Esophagus muscularis mucosa (tissue), 4 donors: ENCODE results near the gene ZNF578. TPM values are rescaled to one million over a fixed set of nuclear protein-coding genes. Genes with fewer than 3 reads are reported as not detected.

Source experiments
- DNase-seq: peaks from one replicate; pipeline ENCODE4 v3.0.0-alpha.2; 2017; ENCODE audit errors: extremely low spot score
- H3K27ac ChIP-seq, 4 donors: fragments of 200-600 bp; sonication (generic); replicated peaks in 1 of 4; 1 replicate in 3 of 4; 2 replicates in 1 of 4; pipeline ENCODE4 v1.5.1; 2016 to 2019; ENCODE audit warnings: mild to moderate bottlenecking in 1 of 4
- H3K27me3 ChIP-seq, 4 donors: fragments of 200-600 bp; sonication (generic); one replicate each; pipeline versions ENCODE4 v1.5.1 to v1.6.0; 2016 to 2019
- H3K36me3 ChIP-seq, 4 donors: fragments of 200-600 bp; sonication (generic); one replicate each; pipeline ENCODE4 v1.5.1; 2016 to 2019
- H3K4me1 ChIP-seq, 4 donors: fragments of 200-600 bp; sonication (generic); one replicate each; pipeline ENCODE4 v1.5.1; 2016 to 2019
- H3K4me3 ChIP-seq, 4 donors: fragments of 200-600 bp; sonication (generic); 1 replicate in 2 of 4; 2 replicates in 2 of 4; pipeline ENCODE4 v1.5.1; 2016 to 2019; ENCODE audit warnings: mild to moderate bottlenecking in 4 of 4, moderate library complexity in 1 of 4
- H3K9me3 ChIP-seq, 4 donors: fragments of 200-600 bp; sonication (generic); 1 replicate in 3 of 4; 2 replicates in 1 of 4; pipeline ENCODE4 v1.5.1; 2016 to 2019
- EP300 ChIP-seq: sonication (generic); formaldehyde crosslinking; IDR thresholded peaks from one replicate; pipeline ENCODE4 v1.6.1; 2017; ENCODE audit warnings: antibody characterized with exemption
- POLR2A ChIP-seq: fragments of 450-650 bp; IDR thresholded peaks from one replicate; pipeline ENCODE4 v1.6.1; 2017; ENCODE audit warnings: antibody characterized with exemption, moderate library complexity, mild to moderate bottlenecking, low read depth
- POLR2AphosphoS5 ChIP-seq, 2 donors: sonication (generic); formaldehyde crosslinking; IDR thresholded peaks; one replicate each; pipeline ENCODE4 v1.6.1; 2017; ENCODE audit warnings: antibody characterized with exemption in 2 of 2
- WGBS: methylation state at CpG from one replicate; pipeline ENCODE4 v1.1.5; 2018; 5-methylcytosine and 5-hydroxymethylcytosine counted together
- intact Hi-C: fragments of 100-400 bp; cut with DNase I; formaldehyde crosslinking; loops from one replicate; pipeline ENCODE4 v1.15.1; 2023
- total RNA-seq, 4 donors: library from RNA; depleted of rRNA; stranded (reverse); fragments of >200 nt; gene quantifications; one replicate each; pipeline versions ENCODE4 v1.1.0 to v1.2.1, GENCODE V29; 2016
- TF ChIP-seq, protein P1 (sequence below), 3 experiments: fragments of 200-600 bp in 2 of 3; fragments of 450-650 bp in 1 of 3; sonication (generic) in 2 of 3; IDR thresholded peaks; one replicate each; pipeline ENCODE4 v1.5.1; 2017 to 2019; ENCODE audit warnings: antibody characterized with exemption in 3 of 3, mild to moderate bottlenecking in 2 of 3, moderate library complexity in 1 of 3

Gene ZNF578
- total RNA-seq = 1 to 10 TPM; 1.4 to 4.2 (median 3.2) TPM

DNA sequence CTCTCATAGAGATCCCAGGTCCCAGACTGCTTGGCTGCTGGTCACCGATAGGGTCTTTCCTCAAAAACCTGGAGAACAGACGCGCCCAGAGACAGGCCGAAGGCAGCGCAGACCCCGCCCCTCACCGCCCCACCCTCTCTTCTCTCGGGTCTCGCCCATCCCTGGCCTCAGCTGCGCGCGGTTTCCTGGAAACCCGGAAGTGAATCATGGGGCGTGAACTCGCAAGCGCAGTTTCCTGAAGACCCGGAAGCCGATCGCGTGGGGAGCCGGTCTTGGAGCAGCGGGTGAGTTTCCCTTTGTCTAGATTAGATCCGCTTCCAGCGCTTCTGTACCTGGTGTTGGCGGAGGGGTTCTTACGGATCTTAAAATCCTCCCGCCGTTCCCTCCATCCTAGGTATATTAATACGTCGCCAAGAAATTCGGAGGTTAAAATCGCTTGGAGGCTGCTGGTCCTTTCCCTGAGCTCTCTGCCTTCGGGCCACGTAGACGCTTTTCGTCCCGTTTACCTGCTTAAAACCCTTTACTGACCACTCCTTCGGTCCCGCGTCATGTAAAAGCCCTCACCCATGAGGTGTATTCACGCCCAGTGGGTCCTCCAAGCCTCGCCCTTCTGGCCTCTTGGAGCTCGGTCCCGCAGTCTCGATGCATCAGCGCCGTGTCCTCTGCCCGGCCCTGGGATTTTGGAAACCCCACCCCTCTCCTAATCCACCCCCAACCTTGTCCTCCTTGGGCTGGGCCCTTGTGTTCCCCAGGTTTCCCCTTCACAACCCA lies at the start of gene ZNF578:
Gene ZNF578, plus strand, starts transcription at position 230 of the 771 bp plus-strand sequence. CDS start 48,293 bp downstream, outside the sequence.
- Histone ChIP-seq H3K4me3 (peak within 1 kb of the TSS; percentile 64 to 70 (median 68)), H3K4me1 (peaks cover 4 to 8% (median 7%) of the 10 kb centered on the region in 4 donors), H3K27ac (peak within 1 kb of the TSS in 1 of 4 donors; percentile 60), H3K9me3 (peaks cover 0 to 93% (median 73%) of the 10 kb centered on the region in 4 donors), H3K36me3 (peaks cover 23 to 31% (median 26%) of the 10 kb centered on the region in 4 donors), H3K27me3 (peaks cover 0 to 8% (median 0%) of the 10 kb centered on the region in 4 donors)
- 3% methylated on average over 46 of the region's 48 CpGs for WGBS
- intact Hi-C loops = no loop called here
- peak; percentile 93 for DNase-seq
- no peak for TF ChIP-seq EP300
- TF ChIP-seq POLR2AphosphoS5 (IDR thresholded peaks at IDR 0.05) = peak; percentile 41 to 71
- TF ChIP-seq, protein P1, sequence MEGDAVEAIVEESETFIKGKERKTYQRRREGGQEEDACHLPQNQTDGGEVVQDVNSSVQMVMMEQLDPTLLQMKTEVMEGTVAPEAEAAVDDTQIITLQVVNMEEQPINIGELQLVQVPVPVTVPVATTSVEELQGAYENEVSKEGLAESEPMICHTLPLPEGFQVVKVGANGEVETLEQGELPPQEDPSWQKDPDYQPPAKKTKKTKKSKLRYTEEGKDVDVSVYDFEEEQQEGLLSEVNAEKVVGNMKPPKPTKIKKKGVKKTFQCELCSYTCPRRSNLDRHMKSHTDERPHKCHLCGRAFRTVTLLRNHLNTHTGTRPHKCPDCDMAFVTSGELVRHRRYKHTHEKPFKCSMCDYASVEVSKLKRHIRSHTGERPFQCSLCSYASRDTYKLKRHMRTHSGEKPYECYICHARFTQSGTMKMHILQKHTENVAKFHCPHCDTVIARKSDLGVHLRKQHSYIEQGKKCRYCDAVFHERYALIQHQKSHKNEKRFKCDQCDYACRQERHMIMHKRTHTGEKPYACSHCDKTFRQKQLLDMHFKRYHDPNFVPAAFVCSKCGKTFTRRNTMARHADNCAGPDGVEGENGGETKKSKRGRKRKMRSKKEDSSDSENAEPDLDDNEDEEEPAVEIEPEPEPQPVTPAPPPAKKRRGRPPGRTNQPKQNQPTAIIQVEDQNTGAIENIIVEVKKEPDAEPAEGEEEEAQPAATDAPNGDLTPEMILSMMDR (IDR thresholded peaks at IDR 0.05) = no peak

DNA sequence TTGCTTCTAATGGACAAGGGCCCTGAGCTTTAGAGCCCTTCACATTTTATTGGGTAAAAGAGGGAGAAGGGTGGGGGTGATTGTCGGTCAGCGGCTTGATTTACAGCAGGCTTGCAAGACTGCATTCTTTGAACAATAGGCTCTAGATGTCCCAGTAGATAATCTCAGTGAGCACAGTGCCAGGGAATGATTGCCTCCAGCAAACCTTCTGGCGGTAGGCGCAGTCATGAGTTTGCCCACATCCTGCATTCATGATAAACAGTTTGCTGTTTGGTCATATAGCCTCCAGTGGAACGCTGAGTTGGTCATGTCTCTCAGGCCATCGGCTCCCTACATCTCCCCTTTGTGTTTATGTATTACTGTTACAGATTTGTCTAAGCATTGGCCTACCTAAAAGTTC lies 43.1 kb upstream of the ZNF578 start:
- peaks cover 12 to 89% (median 84%) of the 10 kb centered on the region in 4 donors for H3K9me3 ChIP-seq

DNA sequence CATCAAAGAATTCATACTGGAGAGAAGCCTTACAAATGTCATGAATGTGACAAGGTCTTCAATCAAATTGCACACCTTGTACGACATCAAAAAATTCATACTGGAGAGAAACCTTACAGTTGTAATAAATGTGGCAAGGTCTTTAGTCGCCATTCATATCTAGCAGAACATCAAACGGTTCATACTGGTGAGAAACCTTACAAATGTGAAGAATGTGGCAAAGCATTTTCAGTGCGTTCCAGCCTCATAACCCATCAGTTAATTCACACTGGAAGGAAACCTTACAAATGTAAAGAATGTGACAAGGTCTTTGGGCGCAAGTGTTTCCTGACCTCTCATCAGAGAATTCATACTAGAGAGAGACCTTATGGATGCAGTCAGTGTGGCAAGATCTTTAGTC lies 37.6 kb upstream of the ZNF578 start:
- intact Hi-C loops = no loop called here
- peaks cover 33 to 45% (median 43%) of the 10 kb centered on the region in 4 donors for H3K36me3 ChIP-seq
- 96% methylated on average over 5 of the region's 5 CpGs for WGBS
- H3K27ac ChIP-seq = no peak overlapping the region
- H3K27me3 ChIP-seq = no peaks in the 10 kb centered on the region
- H3K4me1 ChIP-seq = no peaks in the 10 kb centered on the region
- no peak overlapping the region for H3K4me3 ChIP-seq
- H3K9me3 ChIP-seq = peaks cover 22 to 100% (median 92%) of the 10 kb centered on the region in 4 donors
- TF ChIP-seq POLR2A (no peak), EP300 (no peak), POLR2AphosphoS5 (IDR thresholded peaks at IDR 0.05) (no peak)
- TF ChIP-seq, protein P1 (IDR thresholded peaks at IDR 0.05) = no peak
- no peak for DNase-seq

More for the DNA sequence above, 43.1 kb upstream of the ZNF578 start:
- no peaks in the 10 kb centered on the region for H3K4me1 ChIP-seq
- no peak for DNase-seq
- H3K27ac ChIP-seq = no peak overlapping the region
- TF ChIP-seq EP300 (no peak), POLR2A (no peak), POLR2AphosphoS5 (IDR thresholded peaks at IDR 0.05) (no peak)
- TF ChIP-seq, protein P1 (IDR thresholded peaks at IDR 0.05) = no peak
- peaks cover 87 to 99% (median 97%) of the 10 kb centered on the region in 4 donors for H3K36me3 ChIP-seq
- 100% methylated on average over 6 of the region's 6 CpGs for WGBS
- H3K4me3 ChIP-seq = no peak overlapping the region
- H3K27me3 ChIP-seq = no peaks in the 10 kb centered on the region
- intact Hi-C loops = no loop called here

DNA sequence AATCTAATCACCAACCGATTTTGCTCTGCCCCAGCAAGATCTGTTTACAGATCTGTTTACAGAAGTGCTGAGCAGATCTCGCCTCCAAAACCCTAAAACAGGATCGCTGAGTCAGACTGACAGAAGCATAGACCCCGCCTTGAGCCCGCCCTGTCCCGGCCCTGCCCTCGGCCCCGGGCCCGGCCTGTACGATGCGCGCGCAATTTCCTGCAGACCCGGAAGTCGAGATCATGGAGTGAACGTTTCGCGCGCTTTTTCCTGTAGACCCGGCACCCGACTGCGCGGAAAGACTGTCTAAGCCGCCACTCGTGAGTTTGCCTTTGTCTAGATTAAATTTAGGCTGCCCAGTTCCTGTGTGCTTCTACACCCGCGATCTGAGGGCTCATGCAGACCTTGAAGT lies 24.4 kb upstream of the ZNF578 start, which contains the start of gene ZNF534:
Gene ZNF534, plus strand, starts transcription at position 212 of the 400 bp plus-strand sequence. CDS start 2,327 bp downstream, outside the sequence.
- Histone ChIP-seq H3K9me3 (peaks cover 0 to 73% (median 54%) of the 10 kb centered on the region in 4 donors), H3K4me1 (no peaks in the 10 kb centered on the region), H3K27ac (no peak within 1 kb of the TSS), H3K36me3 (peaks cover 0 to 34% (median 20%) of the 10 kb centered on the region in 4 donors), H3K4me3 (no peak within 1 kb of the TSS), H3K27me3 (no peaks in the 10 kb centered on the region)
- DNase-seq = no peak
- intact Hi-C loops = no loop called here
- 75% methylated on average over 27 of the region's 27 CpGs for WGBS
- TF ChIP-seq EP300 (no peak), POLR2A (no peak), POLR2AphosphoS5 (IDR thresholded peaks at IDR 0.05) (no peak)
- TF ChIP-seq, protein P1 (IDR thresholded peaks at IDR 0.05) = no peak
